ENCODE results near the gene TRAF4. TPM values are rescaled to one million over a fixed set of nuclear protein-coding genes. Genes with fewer than 3 reads are reported as not detected.

TRAF4 gene
- total RNA-seq, 1 experiment from 2014 or later, result 268 TPM

DNA sequence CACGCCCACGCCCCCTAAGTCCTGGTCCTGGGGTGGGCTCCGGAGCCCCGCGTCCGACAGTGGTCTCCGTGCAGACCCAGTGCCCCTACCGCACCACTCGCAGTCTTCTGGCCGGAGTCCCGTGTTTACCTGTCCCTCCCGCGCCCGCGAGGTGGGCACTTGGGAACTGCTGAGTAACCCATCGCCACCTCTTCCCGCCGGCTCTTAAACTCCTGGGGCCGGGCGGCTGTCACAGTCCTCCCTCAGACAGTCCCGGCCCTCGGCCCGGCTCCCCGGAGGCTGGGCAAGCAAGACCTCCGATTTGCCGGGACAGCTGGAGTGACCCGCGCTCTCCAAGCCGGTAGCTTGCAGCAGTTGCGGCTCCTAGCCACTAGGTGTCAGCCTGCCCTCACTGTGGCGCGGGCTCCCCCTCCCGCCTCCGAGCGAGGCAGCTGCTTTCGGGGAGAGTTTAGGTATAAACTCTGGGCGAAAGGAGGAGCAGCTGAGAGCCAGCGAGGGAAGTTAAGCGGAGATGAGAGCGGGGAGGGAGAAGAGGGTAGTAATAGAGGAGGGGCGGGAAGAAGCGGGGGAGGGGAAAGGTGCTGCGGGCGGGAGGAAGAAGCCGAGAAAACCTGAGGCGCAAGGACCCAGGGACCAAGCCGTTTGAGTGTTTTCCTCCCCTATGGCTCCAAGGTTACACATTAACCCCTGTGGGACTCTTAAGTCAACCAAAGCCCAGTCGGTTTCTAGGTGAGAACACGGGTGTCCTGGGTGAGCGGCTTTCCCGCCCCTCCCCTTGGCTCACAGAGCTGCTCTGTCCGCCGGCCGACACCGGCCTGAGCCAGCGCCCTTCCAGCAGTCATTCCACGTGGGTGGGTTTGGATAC lies 17.0 kb upstream of the TRAF4 start:
- Mint-ChIP-seq H3K27me3 (ENCODE audit: low read depth) (no peaks in the 10 kb centered on the region), H3K9me3 (no peaks in the 10 kb centered on the region), H3K36me3 (peaks cover 28% of the 10 kb centered on the region), H3K4me3 (peak overlapping the region; percentile 92), H3K4me1 (peaks cover 40% of the 10 kb centered on the region), H3K27ac (peak overlapping the region; percentile 99)
- POLR2A ChIA-PET, result interaction anchor here (0.5 to 6.4 kb wide), 31 partner anchors 8 to 390 kb away, joined by 3 to 310 read pairs (median 7); partner anchors contain the start of genes BLTP2, DHRS13, FAM222B and FLOT2
- DNase-seq (ENCODE audit: low spot score) (peak; percentile 99), ATAC-seq (peak; percentile 29)
- CTCF ChIA-PET, result interaction anchor here (0.5 to 12.2 kb wide), 67 partner anchors 7 to 454 kb away, joined by 3 to 541 read pairs (median 6); partner anchors contain the start of genes BLTP2, DHRS13, ERAL1 and FAM222B
- TF ChIP-seq JUN (CRISPR knock-in tag; IDR thresholded peaks at IDR 0.05) (no peak), ZNF232 (CRISPR knock-in tag; IDR thresholded peaks at IDR 0.05) (0 out of 2 replicates have a peak, but pooled peaks have one; percentile 61), TEAD4 (CRISPR knock-in tag; IDR thresholded peaks at IDR 0.05) (no peak), NFE2L1 (CRISPR knock-in tag; IDR thresholded peaks at IDR 0.05) (no peak), GRHL2 (CRISPR knock-in tag; IDR thresholded peaks at IDR 0.05; ENCODE audit: insufficient replicate concordance, severe bottlenecking) (no peak), CREB1 (CRISPR knock-in tag; IDR thresholded peaks at IDR 0.05) (no peak), JAZF1 (CRISPR knock-in tag; IDR thresholded peaks at IDR 0.05) (no peak), NR2C2 (CRISPR knock-in tag; IDR thresholded peaks at IDR 0.05) (no peak), MYBL2 (CRISPR knock-in tag; IDR thresholded peaks at IDR 0.05) (no peak), ESRRA (CRISPR knock-in tag; IDR thresholded peaks at IDR 0.05; ENCODE audit: borderline replicate concordance) (0 out of 2 replicates have a peak, but pooled peaks have one; percentile 31), TEAD1 (CRISPR knock-in tag; IDR thresholded peaks at IDR 0.05) (peak; percentile 70), SMAD3 (CRISPR knock-in tag; IDR thresholded peaks at IDR 0.05; ENCODE audit: borderline replicate concordance) (peak; percentile 37; the same call in 1 of the 2 replicates), SOX15 (CRISPR knock-in tag; IDR thresholded peaks at IDR 0.05) (no peak), CBFB (CRISPR knock-in tag; IDR thresholded peaks at IDR 0.05; ENCODE audit: low read depth) (no peak), RELA (CRISPR knock-in tag; IDR thresholded peaks at IDR 0.05; ENCODE audit: borderline replicate concordance) (no peak)
- TF ChIP-seq, protein P1, sequence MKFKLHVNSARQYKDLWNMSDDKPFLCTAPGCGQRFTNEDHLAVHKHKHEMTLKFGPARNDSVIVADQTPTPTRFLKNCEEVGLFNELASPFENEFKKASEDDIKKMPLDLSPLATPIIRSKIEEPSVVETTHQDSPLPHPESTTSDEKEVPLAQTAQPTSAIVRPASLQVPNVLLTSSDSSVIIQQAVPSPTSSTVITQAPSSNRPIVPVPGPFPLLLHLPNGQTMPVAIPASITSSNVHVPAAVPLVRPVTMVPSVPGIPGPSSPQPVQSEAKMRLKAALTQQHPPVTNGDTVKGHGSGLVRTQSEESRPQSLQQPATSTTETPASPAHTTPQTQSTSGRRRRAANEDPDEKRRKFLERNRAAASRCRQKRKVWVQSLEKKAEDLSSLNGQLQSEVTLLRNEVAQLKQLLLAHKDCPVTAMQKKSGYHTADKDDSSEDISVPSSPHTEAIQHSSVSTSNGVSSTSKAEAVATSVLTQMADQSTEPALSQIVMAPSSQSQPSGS (CRISPR knock-in tag; IDR thresholded peaks at IDR 0.05; ENCODE audit: borderline replicate concordance, low read depth), result no peak
- TF ChIP-seq, protein P2, sequence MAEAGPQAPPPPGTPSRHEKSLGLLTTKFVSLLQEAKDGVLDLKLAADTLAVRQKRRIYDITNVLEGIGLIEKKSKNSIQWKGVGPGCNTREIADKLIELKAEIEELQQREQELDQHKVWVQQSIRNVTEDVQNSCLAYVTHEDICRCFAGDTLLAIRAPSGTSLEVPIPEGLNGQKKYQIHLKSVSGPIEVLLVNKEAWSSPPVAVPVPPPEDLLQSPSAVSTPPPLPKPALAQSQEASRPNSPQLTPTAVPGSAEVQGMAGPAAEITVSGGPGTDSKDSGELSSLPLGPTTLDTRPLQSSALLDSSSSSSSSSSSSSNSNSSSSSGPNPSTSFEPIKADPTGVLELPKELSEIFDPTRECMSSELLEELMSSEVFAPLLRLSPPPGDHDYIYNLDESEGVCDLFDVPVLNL (CRISPR knock-in tag; IDR thresholded peaks at IDR 0.05; ENCODE audit: borderline replicate concordance, low read depth), result no peak
- TF ChIP-seq, protein P3, sequence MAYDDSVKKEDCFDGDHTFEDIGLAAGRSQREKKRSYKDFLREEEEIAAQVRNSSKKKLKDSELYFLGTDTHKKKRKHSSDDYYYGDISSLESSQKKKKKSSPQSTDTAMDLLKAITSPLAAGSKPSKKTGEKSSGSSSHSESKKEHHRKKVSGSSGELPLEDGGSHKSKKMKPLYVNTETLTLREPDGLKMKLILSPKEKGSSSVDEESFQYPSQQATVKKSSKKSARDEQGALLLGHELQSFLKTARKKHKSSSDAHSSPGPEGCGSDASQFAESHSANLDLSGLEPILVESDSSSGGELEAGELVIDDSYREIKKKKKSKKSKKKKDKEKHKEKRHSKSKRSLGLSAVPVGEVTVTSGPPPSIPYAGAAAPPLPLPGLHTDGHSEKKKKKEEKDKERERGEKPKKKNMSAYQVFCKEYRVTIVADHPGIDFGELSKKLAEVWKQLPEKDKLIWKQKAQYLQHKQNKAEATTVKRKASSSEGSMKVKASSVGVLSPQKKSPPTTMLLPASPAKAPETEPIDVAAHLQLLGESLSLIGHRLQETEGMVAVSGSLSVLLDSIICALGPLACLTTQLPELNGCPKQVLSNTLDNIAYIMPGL (CRISPR knock-in tag; IDR thresholded peaks at IDR 0.05), result peak; percentile 84; the same call in 1 of the 2 replicates
- TF ChIP-seq, protein P4, sequence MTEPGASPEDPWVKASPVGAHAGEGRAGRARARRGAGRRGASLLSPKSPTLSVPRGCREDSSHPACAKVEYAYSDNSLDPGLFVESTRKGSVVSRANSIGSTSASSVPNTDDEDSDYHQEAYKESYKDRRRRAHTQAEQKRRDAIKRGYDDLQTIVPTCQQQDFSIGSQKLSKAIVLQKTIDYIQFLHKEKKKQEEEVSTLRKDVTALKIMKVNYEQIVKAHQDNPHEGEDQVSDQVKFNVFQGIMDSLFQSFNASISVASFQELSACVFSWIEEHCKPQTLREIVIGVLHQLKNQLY (CRISPR knock-in tag; IDR thresholded peaks at IDR 0.05), result no peak
- TF ChIP-seq, protein P5, sequence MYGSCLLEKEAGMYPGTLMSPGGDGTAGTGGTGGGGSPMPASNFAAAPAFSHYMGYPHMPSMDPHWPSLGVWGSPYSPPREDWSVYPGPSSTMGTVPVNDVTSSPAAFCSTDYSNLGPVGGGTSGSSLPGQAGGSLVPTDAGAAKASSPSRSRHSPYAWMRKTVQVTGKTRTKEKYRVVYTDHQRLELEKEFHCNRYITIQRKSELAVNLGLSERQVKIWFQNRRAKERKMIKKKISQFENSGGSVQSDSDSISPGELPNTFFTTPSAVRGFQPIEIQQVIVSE (CRISPR knock-in tag; IDR thresholded peaks at IDR 0.05; ENCODE audit: borderline replicate concordance), result no peak
- TF ChIP-seq, protein P6, sequence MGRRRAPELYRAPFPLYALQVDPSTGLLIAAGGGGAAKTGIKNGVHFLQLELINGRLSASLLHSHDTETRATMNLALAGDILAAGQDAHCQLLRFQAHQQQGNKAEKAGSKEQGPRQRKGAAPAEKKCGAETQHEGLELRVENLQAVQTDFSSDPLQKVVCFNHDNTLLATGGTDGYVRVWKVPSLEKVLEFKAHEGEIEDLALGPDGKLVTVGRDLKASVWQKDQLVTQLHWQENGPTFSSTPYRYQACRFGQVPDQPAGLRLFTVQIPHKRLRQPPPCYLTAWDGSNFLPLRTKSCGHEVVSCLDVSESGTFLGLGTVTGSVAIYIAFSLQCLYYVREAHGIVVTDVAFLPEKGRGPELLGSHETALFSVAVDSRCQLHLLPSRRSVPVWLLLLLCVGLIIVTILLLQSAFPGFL (CRISPR knock-in tag; IDR thresholded peaks at IDR 0.05; ENCODE audit: borderline replicate concordance), result no peak
- TF ChIP-seq, protein P7, sequence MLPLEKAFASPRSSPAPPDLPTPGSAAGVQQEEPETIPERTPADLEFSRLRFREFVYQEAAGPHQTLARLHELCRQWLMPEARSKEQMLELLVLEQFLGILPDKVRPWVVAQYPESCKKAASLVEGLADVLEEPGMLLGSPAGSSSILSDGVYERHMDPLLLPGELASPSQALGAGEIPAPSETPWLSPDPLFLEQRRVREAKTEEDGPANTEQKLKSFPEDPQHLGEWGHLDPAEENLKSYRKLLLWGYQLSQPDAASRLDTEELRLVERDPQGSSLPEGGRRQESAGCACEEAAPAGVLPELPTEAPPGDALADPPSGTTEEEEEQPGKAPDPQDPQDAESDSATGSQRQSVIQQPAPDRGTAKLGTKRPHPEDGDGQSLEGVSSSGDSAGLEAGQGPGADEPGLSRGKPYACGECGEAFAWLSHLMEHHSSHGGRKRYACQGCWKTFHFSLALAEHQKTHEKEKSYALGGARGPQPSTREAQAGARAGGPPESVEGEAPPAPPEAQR (CRISPR knock-in tag; IDR thresholded peaks at IDR 0.05), result no peak
- TF ChIP-seq, protein P8, sequence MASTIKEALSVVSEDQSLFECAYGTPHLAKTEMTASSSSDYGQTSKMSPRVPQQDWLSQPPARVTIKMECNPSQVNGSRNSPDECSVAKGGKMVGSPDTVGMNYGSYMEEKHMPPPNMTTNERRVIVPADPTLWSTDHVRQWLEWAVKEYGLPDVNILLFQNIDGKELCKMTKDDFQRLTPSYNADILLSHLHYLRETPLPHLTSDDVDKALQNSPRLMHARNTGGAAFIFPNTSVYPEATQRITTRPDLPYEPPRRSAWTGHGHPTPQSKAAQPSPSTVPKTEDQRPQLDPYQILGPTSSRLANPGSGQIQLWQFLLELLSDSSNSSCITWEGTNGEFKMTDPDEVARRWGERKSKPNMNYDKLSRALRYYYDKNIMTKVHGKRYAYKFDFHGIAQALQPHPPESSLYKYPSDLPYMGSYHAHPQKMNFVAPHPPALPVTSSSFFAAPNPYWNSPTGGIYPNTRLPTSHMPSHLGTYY (CRISPR knock-in tag; IDR thresholded peaks at IDR 0.05), result no peak
- TF ChIP-seq, protein P9, sequence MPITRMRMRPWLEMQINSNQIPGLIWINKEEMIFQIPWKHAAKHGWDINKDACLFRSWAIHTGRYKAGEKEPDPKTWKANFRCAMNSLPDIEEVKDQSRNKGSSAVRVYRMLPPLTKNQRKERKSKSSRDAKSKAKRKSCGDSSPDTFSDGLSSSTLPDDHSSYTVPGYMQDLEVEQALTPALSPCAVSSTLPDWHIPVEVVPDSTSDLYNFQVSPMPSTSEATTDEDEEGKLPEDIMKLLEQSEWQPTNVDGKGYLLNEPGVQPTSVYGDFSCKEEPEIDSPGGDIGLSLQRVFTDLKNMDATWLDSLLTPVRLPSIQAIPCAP (CRISPR knock-in tag; IDR thresholded peaks at IDR 0.05), result no peak

Measured in WTC11 (cell line).